ENCODE data around the gene SUCNR1. TPM values are rescaled to one million over a fixed set of nuclear protein-coding genes. Genes with fewer than 3 reads are reported as not detected.
A peak's percentile ranks its signal among the peaks of the same experiment; 100 is the strongest.
"Not testable (repeated sequence)": the region's sequence is repeated elsewhere in the genome, so short reads cannot be mapped to it uniquely, and the experiment has no call there.

Gene SUCNR1
- polyA plus RNA-seq, result 0.69 TPM
- long read RNA-seq, donor 1, result 0 reads
- long read RNA-seq, donor 2, result 0 reads
- long read RNA-seq, donor 3, result 0 reads
- long read RNA-seq, donor 4, result 0 reads
- long read RNA-seq, donor 5, result 0 reads
- long read RNA-seq, donor 6, result 0 reads
- long read RNA-seq, donor 7, result 0 reads
- long read RNA-seq, donor 8, result 0 reads
- long read RNA-seq, donor 9, result 0 reads
- long read RNA-seq, donor 10, result 0 reads
- long read RNA-seq, donor 11, result 0 reads

- no peak within 1 kb of the TSS for H3K27ac ChIP-seq (ENCODE audit: low read length)
- H3K4me3 ChIP-seq (ENCODE audit: low read length), result no peak within 1 kb of the TSS
- peaks cover 4% of the 10 kb centered on the region for H3K4me1 ChIP-seq (ENCODE audit: control insufficient read depth, insufficient read depth, low read length)
- no peaks in the 10 kb centered on the region for H3K36me3 ChIP-seq (ENCODE audit: control insufficient read depth, insufficient read depth, low read length)
- no peaks in the 10 kb centered on the region for H3K9me3 ChIP-seq (ENCODE audit: control insufficient read depth, low read depth, low read length)
- no peaks in the 10 kb centered on the region for H3K27me3 ChIP-seq (ENCODE audit: control insufficient read depth, insufficient read depth, low read length)
- no peak for DNase-seq
Measured at GRCh38 chr3:151873398-151873797, at the start of gene SUCNR1. Gene SUCNR1, plus strand, starts transcription at chr3:151873643. Its CDS starts 6,250 bp downstream, at chr3:151879893.

GRCh38 chr3:151827816-151828215 is 45.6 kb upstream of the SUCNR1 start:
- Histone ChIP-seq H3K9me3 (ENCODE audit: control insufficient read depth, low read depth, low read length) (peaks cover 4% of the 10 kb centered on the region), H3K27me3 (ENCODE audit: control insufficient read depth, insufficient read depth, low read length) (no peaks in the 10 kb centered on the region)
- no peak for DNase-seq

GRCh38 chr3:151835751-151836525 is 37.5 kb upstream of the SUCNR1 start:
- no peak overlapping the region for H3K27ac ChIP-seq (ENCODE audit: low read length)
- H3K4me1 ChIP-seq (ENCODE audit: control insufficient read depth, insufficient read depth, low read length), result no peaks in the 10 kb centered on the region
- H3K36me3 ChIP-seq (ENCODE audit: control insufficient read depth, insufficient read depth, low read length), result no peaks in the 10 kb centered on the region
- 100% methylated on average over 1 of the region's 5 CpGs for WGBS (ENCODE audit: insufficient coverage, low lambda C conversion rate)
- no peaks in the 10 kb centered on the region for H3K9me3 ChIP-seq (ENCODE audit: control insufficient read depth, low read depth, low read length)
- H3K4me3 ChIP-seq (ENCODE audit: low read length), result no peak overlapping the region
- no peaks in the 10 kb centered on the region for H3K27me3 ChIP-seq (ENCODE audit: control insufficient read depth, insufficient read depth, low read length)
- no peak for DNase-seq

More at GRCh38 chr3:151827816-151828215, 45.6 kb upstream of the SUCNR1 start:
- no peak overlapping the region for H3K4me3 ChIP-seq (ENCODE audit: low read length)
- no peak overlapping the region for H3K27ac ChIP-seq (ENCODE audit: low read length)
- no CpG with 5 or more reads among the region's 3 CpGs for WGBS (ENCODE audit: insufficient coverage, low lambda C conversion rate)
- no peaks in the 10 kb centered on the region for H3K4me1 ChIP-seq (ENCODE audit: control insufficient read depth, insufficient read depth, low read length)
- H3K36me3 ChIP-seq (ENCODE audit: control insufficient read depth, insufficient read depth, low read length), result peaks cover 14% of the 10 kb centered on the region

- Histone ChIP-seq H3K9me3 (ENCODE audit: control insufficient read depth, low read depth, low read length) (no peaks in the 10 kb centered on the region), H3K4me3 (ENCODE audit: low read length) (no peak overlapping the region), H3K4me1 (ENCODE audit: control insufficient read depth, insufficient read depth, low read length) (no peaks in the 10 kb centered on the region), H3K27ac (ENCODE audit: low read length) (no peak overlapping the region), H3K27me3 (ENCODE audit: control insufficient read depth, insufficient read depth, low read length) (no peaks in the 10 kb centered on the region), H3K36me3 (ENCODE audit: control insufficient read depth, insufficient read depth, low read length) (no peaks in the 10 kb centered on the region)
- peak; percentile 61 to 81 for DNase-seq
- WGBS (ENCODE audit: insufficient coverage, low lambda C conversion rate), result no CpG with 5 or more reads among the region's 4 CpGs
Measured at GRCh38 chr3:151837057-151837456, 36.4 kb upstream of the SUCNR1 start.

GRCh38 chr3:151838574-151839312 is 34.7 kb upstream of the SUCNR1 start:
- Histone ChIP-seq H3K27me3 (ENCODE audit: control insufficient read depth, insufficient read depth, low read length) (no peaks in the 10 kb centered on the region), H3K4me1 (ENCODE audit: control insufficient read depth, insufficient read depth, low read length) (peaks cover 2% of the 10 kb centered on the region), H3K4me3 (ENCODE audit: low read length) (no peak overlapping the region), H3K9me3 (ENCODE audit: control insufficient read depth, low read depth, low read length) (no peaks in the 10 kb centered on the region), H3K27ac (ENCODE audit: low read length) (no peak overlapping the region), H3K36me3 (ENCODE audit: control insufficient read depth, insufficient read depth, low read length) (no peaks in the 10 kb centered on the region)
- DNase-seq, result peak; percentile 48 to 64
- whole genome bisulfite sequencing (ENCODE audit: insufficient coverage, low lambda C conversion rate), result 71% methylated on average over 5 of the region's 19 CpGs

GRCh38 chr3:151839313-151839631 is 34.2 kb upstream of the SUCNR1 start:
- no peak for DNase-seq
- H3K4me1 ChIP-seq (ENCODE audit: control insufficient read depth, insufficient read depth, low read length), result peaks cover 2% of the 10 kb centered on the region
- H3K27ac ChIP-seq (ENCODE audit: low read length), result no peak overlapping the region
- no peaks in the 10 kb centered on the region for H3K27me3 ChIP-seq (ENCODE audit: control insufficient read depth, insufficient read depth, low read length)
- no peak overlapping the region for H3K4me3 ChIP-seq (ENCODE audit: low read length)
- no peaks in the 10 kb centered on the region for H3K36me3 ChIP-seq (ENCODE audit: control insufficient read depth, insufficient read depth, low read length)
- WGBS (ENCODE audit: insufficient coverage, low lambda C conversion rate), result no CpG with 5 or more reads among the region's 1 CpG
- H3K9me3 ChIP-seq (ENCODE audit: control insufficient read depth, low read depth, low read length), result no peaks in the 10 kb centered on the region

- WGBS (ENCODE audit: insufficient coverage, low lambda C conversion rate), result 98% methylated on average over 6 of the region's 6 CpGs
- H3K9me3 ChIP-seq (ENCODE audit: control insufficient read depth, low read depth, low read length), result no peaks in the 10 kb centered on the region
- no peak for DNase-seq
- H3K4me1 ChIP-seq (ENCODE audit: control insufficient read depth, insufficient read depth, low read length), result peaks cover 2% of the 10 kb centered on the region
- H3K36me3 ChIP-seq (ENCODE audit: control insufficient read depth, insufficient read depth, low read length), result no peaks in the 10 kb centered on the region
- H3K4me3 ChIP-seq (ENCODE audit: low read length), result no peak overlapping the region
- no peaks in the 10 kb centered on the region for H3K27me3 ChIP-seq (ENCODE audit: control insufficient read depth, insufficient read depth, low read length)
- no peak overlapping the region for H3K27ac ChIP-seq (ENCODE audit: low read length)
Measured at GRCh38 chr3:151841801-151842200, 31.6 kb upstream of the SUCNR1 start.

GRCh38 chr3:151843275-151843674 is 30.2 kb upstream of the SUCNR1 start:
- no peak for DNase-seq
- peaks cover 2% of the 10 kb centered on the region for H3K4me1 ChIP-seq (ENCODE audit: control insufficient read depth, insufficient read depth, low read length)
- no CpG with 5 or more reads among the region's 1 CpG for WGBS (ENCODE audit: insufficient coverage, low lambda C conversion rate)
- H3K36me3 ChIP-seq (ENCODE audit: control insufficient read depth, insufficient read depth, low read length), result no peaks in the 10 kb centered on the region
- no peak overlapping the region for H3K4me3 ChIP-seq (ENCODE audit: low read length)
- no peaks in the 10 kb centered on the region for H3K27me3 ChIP-seq (ENCODE audit: control insufficient read depth, insufficient read depth, low read length)
- no peaks in the 10 kb centered on the region for H3K9me3 ChIP-seq (ENCODE audit: control insufficient read depth, low read depth, low read length)
- no peak overlapping the region for H3K27ac ChIP-seq (ENCODE audit: low read length)

GRCh38 chr3:151845306-151845905 is 28.0 kb upstream of the SUCNR1 start:
- WGBS (ENCODE audit: insufficient coverage, low lambda C conversion rate), result 38% methylated on average over 3 of the region's 3 CpGs
- H3K27me3 ChIP-seq (ENCODE audit: control insufficient read depth, insufficient read depth, low read length), result no peaks in the 10 kb centered on the region
- no peak overlapping the region for H3K4me3 ChIP-seq (ENCODE audit: low read length)
- H3K27ac ChIP-seq (ENCODE audit: low read length), result no peak overlapping the region
- H3K4me1 ChIP-seq (ENCODE audit: control insufficient read depth, insufficient read depth, low read length), result peaks cover 2% of the 10 kb centered on the region
- no peaks in the 10 kb centered on the region for H3K36me3 ChIP-seq (ENCODE audit: control insufficient read depth, insufficient read depth, low read length)
- DNase-seq, result no peak
- no peaks in the 10 kb centered on the region for H3K9me3 ChIP-seq (ENCODE audit: control insufficient read depth, low read depth, low read length)

- H3K4me3 ChIP-seq (ENCODE audit: low read length); DNase-seq; H3K9me3 ChIP-seq (ENCODE audit: control insufficient read depth, low read depth, low read length); H3K27ac ChIP-seq (ENCODE audit: low read length); H3K4me1 ChIP-seq (ENCODE audit: control insufficient read depth, insufficient read depth, low read length); H3K27me3 ChIP-seq (ENCODE audit: control insufficient read depth, insufficient read depth, low read length); H3K36me3 ChIP-seq (ENCODE audit: control insufficient read depth, insufficient read depth, low read length): not testable (repeated sequence)
- 100% methylated on average over 1 of the region's 2 CpGs for WGBS (ENCODE audit: insufficient coverage, low lambda C conversion rate)
Measured at GRCh38 chr3:151850065-151850464, 23.4 kb upstream of the SUCNR1 start.
